Ascending aorta (tissue), 2 donors: ENCODE data around the gene LRRTM2. TPM values are rescaled to one million over a fixed set of nuclear protein-coding genes. Genes with fewer than 3 reads are reported as not detected.

Experiments used
- DNase-seq, 2 donors: peaks; one replicate each; pipeline ENCODE4 v3.0.0-alpha.2; 2019; ENCODE audit warnings: low spot score in 2 of 2
- H3K27ac ChIP-seq, 2 donors: fragments of 200-600 bp; sonication (generic); one replicate each; pipeline ENCODE4 v1.5.1; 2016 to 2017; ENCODE audit warnings: mild to moderate bottlenecking in 1 of 2
- H3K27me3 ChIP-seq: fragments of 200-600 bp; sonication (generic); one replicate; pipeline ENCODE4 v1.5.1; 2017
- H3K36me3 ChIP-seq, 2 donors: fragments of 200-600 bp; sonication (generic); one replicate each; pipeline ENCODE4 v1.5.1; 2016
- H3K4me1 ChIP-seq, 2 donors: fragments of 200-600 bp; sonication (generic); one replicate each; pipeline ENCODE4 v1.5.1; 2016 to 2017; ENCODE audit warnings: mild to moderate bottlenecking in 1 of 2
- H3K4me3 ChIP-seq, 2 donors: fragments of 200-600 bp; sonication (generic); one replicate each; pipeline ENCODE4 v1.5.1; 2016 to 2017; ENCODE audit warnings: mild to moderate bottlenecking in 1 of 2
- H3K9me3 ChIP-seq, 2 donors: fragments of 200-600 bp; sonication (generic); one replicate each; pipeline ENCODE4 v1.5.1; 2016
- intact Hi-C: fragments of 100-400 bp; cut with DNase I; formaldehyde crosslinking; loops from one replicate; pipeline ENCODE4 v1.15.1; 2023
- total RNA-seq: library from RNA; depleted of rRNA; stranded (reverse); fragments of >200 nt; gene quantifications from one replicate; pipeline ENCODE4 v1.1.0, GENCODE V29; 2016
- TF ChIP-seq, protein P1 (sequence below), 3 experiments: fragments of 200-600 bp in 2 of 3; fragments of 450-650 bp in 1 of 3; sonication (generic) in 2 of 3; IDR thresholded peaks; one replicate each; pipeline ENCODE4 v1.5.1; 2016 to 2019; ENCODE audit warnings: antibody characterized with exemption in 3 of 3, mild to moderate bottlenecking in 1 of 3, moderate library complexity in 1 of 3

LRRTM2 gene
- total RNA-seq, 1 donor from 2014 or later = not detected

DNA sequence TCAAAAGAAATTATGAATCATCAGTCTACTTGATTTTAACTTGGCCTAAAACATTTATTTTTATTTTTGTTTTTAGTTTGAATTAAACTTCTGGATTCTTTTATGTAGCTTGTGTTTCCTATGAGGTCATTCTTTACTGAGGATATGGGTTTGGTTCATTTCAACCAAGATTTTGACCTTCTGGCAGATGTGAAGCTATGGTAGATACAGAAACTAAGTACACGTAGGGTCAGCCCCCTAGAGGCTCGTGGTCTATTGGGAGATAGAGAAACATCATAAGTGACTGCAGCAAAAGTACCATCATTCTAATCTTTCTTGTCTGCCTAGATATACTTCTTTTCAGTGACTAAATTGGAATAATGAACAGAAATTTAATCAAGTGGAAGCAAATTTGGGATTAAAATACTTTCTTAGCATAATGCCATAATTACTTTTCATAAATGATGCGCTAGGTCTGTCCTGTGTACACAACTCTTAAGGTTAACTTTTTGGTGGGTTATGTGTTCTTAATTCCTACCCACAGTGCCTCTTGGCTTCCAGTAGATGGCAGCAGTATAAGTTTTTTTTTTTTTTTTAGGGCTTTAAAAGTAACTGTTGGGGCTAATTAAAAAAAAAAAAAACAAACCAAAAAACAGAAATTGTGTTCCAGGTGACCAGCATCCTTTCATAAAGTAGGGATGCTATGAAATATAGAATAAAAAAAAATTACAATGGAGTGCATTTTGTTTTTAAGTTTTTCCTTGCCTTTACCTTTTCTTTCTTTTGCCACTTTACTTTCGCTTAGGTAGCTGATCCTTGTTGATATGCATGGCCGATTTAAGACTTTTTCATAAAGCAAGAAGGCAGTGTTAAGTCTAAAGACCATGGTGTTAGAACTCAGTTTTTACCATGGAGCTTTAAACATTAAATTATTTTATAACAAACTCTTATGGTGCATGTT lies 49.9 kb downstream of the LRRTM2 start:
- peaks cover 6 to 32% of the 10 kb centered on the region in 2 donors for H3K36me3 ChIP-seq
- H3K27ac ChIP-seq = peak overlapping the region in 1 of 2 donors; percentile 40
- H3K9me3 ChIP-seq = no peaks in the 10 kb centered on the region
- H3K4me1 ChIP-seq = peaks cover 0 to 20% of the 10 kb centered on the region in 2 donors
- H3K4me3 ChIP-seq = no peak overlapping the region
- TF ChIP-seq, protein P1, sequence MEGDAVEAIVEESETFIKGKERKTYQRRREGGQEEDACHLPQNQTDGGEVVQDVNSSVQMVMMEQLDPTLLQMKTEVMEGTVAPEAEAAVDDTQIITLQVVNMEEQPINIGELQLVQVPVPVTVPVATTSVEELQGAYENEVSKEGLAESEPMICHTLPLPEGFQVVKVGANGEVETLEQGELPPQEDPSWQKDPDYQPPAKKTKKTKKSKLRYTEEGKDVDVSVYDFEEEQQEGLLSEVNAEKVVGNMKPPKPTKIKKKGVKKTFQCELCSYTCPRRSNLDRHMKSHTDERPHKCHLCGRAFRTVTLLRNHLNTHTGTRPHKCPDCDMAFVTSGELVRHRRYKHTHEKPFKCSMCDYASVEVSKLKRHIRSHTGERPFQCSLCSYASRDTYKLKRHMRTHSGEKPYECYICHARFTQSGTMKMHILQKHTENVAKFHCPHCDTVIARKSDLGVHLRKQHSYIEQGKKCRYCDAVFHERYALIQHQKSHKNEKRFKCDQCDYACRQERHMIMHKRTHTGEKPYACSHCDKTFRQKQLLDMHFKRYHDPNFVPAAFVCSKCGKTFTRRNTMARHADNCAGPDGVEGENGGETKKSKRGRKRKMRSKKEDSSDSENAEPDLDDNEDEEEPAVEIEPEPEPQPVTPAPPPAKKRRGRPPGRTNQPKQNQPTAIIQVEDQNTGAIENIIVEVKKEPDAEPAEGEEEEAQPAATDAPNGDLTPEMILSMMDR (IDR thresholded peaks at IDR 0.05) = peak in 2 of 3 experiments; percentile 43 to 55
- no peaks in the 10 kb centered on the region for H3K27me3 ChIP-seq
- DNase-seq = no peak
- intact Hi-C loops = loop anchor here (5.0 to 10.0 kb wide), 2 partner anchors 102 to 440 kb away; no protein-coding TSS in a partner anchor

DNA sequence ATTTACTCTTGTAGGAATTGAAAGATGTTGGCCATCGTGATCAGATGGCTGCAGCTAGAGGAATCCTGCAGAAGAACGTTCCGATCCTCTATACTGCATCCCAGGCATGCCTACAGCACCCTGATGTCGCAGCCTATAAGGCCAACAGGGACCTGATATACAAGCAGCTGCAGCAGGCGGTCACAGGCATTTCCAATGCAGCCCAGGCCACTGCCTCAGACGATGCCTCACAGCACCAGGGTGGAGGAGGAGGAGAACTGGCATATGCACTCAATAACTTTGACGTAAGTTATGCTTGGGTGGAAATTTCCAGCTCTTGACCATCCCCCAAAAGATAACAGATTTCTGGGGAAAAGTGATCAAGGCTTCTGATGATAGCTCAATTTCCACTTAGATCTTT lies 50.6 kb downstream of the LRRTM2 start:
- peaks cover 6 to 32% of the 10 kb centered on the region in 2 donors for H3K36me3 ChIP-seq
- H3K27me3 ChIP-seq = no peaks in the 10 kb centered on the region
- intact Hi-C loops = loop anchor here (5.0 to 10.0 kb wide), 2 partner anchors 103 to 440 kb away; no protein-coding TSS in a partner anchor
- no peak for DNase-seq
- H3K4me1 ChIP-seq = peaks cover 0 to 21% of the 10 kb centered on the region in 2 donors
- H3K4me3 ChIP-seq = no peak overlapping the region
- TF ChIP-seq, protein P1 (IDR thresholded peaks at IDR 0.05) = no peak
- no peak overlapping the region for H3K27ac ChIP-seq
- H3K9me3 ChIP-seq = no peaks in the 10 kb centered on the region

DNA sequence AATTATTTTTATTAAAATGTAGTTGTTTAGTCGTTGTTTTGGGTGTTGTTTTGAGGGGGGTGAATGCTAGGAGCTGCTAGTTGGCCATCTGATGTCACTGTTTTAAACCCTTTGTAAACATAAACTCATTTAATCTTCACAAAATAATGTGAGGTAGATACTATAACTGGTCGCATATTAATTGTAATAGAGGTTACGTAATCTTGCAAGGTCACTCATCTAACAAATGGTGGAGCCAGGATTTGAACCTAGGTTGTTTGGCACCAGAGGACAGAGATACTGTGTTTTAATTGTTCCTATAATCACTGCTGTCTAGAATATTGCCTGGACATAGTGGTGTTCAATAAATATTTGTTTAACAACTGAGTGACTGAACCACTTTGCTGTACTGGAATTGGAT lies 54.4 kb downstream of the LRRTM2 start:
- Histone ChIP-seq H3K4me3 (no peak overlapping the region), H3K9me3 (no peaks in the 10 kb centered on the region), H3K27me3 (no peaks in the 10 kb centered on the region), H3K27ac (no peak overlapping the region), H3K36me3 (no peaks in the 10 kb centered on the region), H3K4me1 (peaks cover 0 to 41% of the 10 kb centered on the region in 2 donors)
- TF ChIP-seq, protein P1 (IDR thresholded peaks at IDR 0.05) = no peak
- intact Hi-C loops = loop anchor here (5.0 to 10.0 kb wide), 2 partner anchors 107 to 444 kb away; no protein-coding TSS in a partner anchor
- DNase-seq = no peak

DNA sequence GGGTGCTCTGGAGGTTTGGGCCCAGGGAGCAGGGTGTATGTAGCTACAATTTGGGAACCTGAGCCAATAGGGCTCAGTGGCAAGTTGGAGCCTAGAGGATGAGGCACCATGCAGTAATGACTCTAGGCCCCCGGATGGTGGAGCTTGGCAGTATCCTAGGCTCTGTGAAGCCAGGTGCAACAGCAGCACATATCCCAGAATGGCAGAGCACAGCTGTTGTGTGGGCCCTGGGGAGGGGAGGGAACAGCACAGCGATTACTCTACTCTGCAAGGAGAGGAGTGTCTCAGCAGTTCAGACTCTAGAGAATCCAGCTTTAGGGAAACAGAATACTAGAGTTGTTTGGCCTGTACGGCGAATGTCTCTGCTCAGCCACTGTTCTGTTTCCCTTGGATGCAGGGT lies 56.1 kb downstream of the LRRTM2 start:
- intact Hi-C loops = no loop called here
- H3K4me3 ChIP-seq = no peak overlapping the region
- H3K4me1 ChIP-seq = peaks cover 0 to 40% of the 10 kb centered on the region in 2 donors
- DNase-seq = no peak
- TF ChIP-seq, protein P1 (IDR thresholded peaks at IDR 0.05) = no peak
- H3K9me3 ChIP-seq = no peaks in the 10 kb centered on the region
- no peaks in the 10 kb centered on the region for H3K36me3 ChIP-seq
- H3K27ac ChIP-seq = peak overlapping the region; percentile 21 to 93
- no peaks in the 10 kb centered on the region for H3K27me3 ChIP-seq

Other genes with a start within 250 kb of the LRRTM2 start
- gene CTNNA1, start 121.9 kb downstream of the LRRTM2 start, total RNA-seq = 310 TPM